Raji (cell line): ENCODE data around the gene OSBPL7.

ENCODE experiments used
- POLR2A ChIP-seq: IDR thresholded peaks from 2 replicates; pipeline ENCODE4 v1.6.1; 2011; ENCODE audit warnings: low read depth, low read length, control low read depth; ENCODE audit not compliant: insufficient read depth

Gene OSBPL7

DNA sequence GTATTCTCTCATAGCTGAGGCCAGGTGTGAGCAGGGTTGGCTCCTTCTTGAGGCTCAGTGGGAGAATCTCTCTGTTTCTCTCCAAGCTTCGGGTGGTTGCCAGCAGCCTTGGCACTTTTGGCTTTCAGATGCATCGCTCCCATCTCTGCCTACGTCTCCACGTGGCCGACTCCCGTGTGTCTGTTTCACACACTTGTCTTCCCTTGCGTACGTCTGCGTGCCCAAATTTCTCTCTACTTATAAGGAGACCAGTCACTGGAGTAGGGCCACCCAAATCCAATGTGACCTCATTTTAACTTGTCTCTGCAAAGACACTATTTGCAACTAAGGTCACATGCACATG lies 14.7 kb downstream of the OSBPL7 start:
- no peak for TF ChIP-seq POLR2A

DNA sequence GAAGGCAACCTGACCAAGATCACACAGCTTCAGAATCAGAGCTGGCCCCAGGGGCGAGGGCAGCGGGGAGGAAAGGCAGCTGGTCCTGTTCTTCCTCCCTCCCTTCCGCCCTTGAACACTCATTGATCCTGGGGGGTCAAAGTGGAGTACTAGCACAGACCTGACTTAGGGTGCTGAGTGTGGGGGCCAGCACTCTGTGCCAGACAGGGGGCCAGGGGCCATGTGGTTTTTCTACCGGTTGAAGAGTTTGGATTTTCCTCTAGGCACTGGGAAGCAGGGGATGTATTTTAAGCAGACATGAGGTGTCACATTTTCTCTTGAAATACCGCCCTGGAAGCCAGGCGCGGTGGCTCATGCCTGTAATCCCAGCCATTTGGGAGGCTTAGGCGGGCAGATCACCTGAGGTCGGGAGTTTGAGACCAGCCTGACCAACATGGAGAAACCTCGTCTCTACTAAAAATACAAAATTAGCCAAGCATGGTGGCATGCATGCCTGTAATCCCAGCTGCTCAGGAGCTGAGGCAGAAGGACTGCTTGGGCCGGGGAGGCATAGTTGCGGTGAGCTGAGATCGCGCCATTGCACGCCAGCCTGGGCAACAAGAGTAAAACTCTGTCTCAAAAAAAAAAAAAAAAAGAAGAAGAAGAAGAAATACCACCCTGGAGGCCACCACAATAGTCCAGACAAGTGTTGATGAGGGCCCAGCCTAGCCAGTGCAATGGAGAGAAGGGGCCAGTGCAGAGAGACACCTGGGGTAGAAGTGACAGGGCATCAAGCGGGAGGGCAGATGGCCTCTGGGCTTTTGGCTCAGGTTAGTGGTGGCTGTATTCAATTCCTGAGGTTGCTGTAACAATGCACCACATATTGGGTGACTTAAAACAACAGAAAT lies 15.3 kb downstream of the OSBPL7 start:
- TF ChIP-seq POLR2A: no peak

DNA sequence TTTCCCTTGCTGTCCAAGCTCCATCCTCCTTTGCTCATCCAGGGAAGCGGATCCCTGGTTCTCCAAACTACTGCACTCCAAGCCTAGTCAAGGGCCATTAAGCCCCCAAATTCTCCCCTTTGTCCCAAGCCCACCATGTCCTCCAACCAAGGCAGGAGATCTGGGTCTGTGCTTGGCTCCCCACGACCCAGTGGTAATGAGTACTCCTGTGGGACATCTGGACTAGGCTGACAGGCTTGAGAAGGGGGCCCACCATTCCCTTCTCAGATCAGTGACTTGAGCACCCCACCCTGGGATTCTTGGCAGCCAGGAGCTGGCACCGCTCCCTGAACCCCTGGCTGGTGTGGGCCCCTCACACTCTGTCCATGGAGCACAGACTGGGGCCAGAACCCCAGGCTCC lies 17.1 kb downstream of the OSBPL7 start:
- TF ChIP-seq POLR2A: no peak

GRCh38 chr17:47803751-47804150 lies 17.8 kb downstream of the OSBPL7 start:
- TF ChIP-seq POLR2A: no peak

GRCh38 chr17:47803201-47803600 lies 18.4 kb downstream of the OSBPL7 start:
- no peak for TF ChIP-seq POLR2A

DNA sequence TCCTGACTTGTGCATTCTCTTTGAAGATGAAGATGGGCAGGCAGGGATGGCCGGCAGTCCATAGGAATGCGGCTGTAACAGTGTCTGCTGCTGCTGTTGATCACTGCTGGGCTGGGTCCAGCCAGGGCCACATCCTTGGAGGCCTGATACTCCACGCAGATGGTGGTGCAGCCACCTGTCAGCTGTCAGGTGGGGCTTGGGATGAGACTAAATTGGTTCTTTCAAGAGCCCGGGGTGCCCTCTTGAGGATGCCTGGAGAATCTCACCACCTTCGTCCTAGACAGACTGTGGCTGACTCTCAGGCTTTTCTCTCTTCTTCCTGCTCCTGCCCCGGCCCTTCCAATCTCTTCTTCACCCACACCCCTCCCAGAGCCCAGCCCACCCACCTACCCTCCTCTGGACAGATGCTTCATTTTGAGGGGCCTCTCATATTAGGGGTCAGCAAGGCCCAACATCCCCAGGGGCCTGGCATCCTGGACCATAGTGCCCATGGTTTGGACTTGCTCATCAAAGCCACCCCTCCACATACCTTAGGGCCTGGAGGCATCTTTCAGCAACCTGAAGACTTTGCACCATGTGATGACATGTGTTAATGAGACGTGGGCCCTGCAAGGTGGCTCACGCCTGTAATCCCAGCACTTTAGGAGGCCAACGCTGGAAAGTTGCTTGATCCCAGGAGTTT lies 19.1 kb downstream of the OSBPL7 start:
- no peak for TF ChIP-seq POLR2A

- no peak for TF ChIP-seq POLR2A
These were observed 19.7 kb downstream of the OSBPL7 start for GRCh38 chr17:47801906-47802305.

DNA sequence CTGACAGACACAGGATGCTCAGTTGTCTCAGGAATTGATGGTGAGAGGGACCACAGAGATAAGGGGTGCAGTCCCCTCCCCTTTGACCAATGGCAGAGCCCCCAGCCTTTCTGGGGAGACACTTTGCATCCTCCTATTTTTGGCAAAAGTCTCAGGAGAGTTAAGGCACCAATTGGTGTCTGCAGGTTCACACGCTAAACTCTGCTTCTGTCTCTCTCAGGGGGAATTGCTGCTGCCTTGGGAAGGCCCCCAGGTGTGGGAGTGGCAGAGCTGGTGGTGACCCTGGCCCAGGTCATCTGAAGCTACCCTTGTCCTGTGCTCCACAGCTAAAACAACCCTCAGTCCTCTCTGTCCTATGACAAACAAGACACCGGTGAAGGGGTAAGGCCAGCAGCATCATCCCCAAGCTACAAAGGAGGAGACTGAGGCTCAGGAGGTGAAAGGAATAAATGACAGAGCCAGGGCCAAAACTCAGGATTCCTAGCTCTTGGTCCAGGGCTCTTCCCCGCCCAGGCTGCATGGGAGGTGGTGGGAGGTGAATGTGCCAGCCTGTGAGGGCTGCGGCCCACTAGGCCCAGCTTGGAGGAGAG lies 20.3 kb downstream of the OSBPL7 start:
- no peak for TF ChIP-seq POLR2A

- TF ChIP-seq POLR2A: no peak
These were observed 20.9 kb downstream of the OSBPL7 start for GRCh38 chr17:47800686-47801085.

DNA sequence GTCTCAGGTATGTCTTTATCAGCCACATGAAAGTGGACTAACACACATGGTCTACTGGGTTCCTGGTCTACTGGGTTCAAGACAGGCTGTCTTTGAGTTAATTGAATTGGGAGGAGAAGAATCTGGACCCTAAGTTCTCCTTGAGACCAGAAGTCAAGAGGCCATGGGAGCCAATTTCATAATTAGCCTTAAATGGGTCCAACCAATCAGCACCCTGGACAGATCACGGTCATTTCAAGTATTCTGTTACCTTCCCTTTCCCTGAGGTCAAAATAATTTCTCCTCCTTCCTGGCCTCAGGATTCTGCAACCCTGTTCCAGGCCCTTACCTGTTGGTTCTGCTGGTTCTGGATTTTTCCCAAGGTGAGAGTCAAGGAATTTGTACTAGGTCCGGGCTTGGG lies 23.8 kb downstream of the OSBPL7 start:
- no peak for TF ChIP-seq POLR2A

GRCh38 chr17:47792979-47793378 lies 28.6 kb downstream of the OSBPL7 start:
- no peak for TF ChIP-seq POLR2A

GRCh38 chr17:47792457-47792856 lies 29.1 kb downstream of the OSBPL7 start:
- TF ChIP-seq POLR2A: no peak

DNA sequence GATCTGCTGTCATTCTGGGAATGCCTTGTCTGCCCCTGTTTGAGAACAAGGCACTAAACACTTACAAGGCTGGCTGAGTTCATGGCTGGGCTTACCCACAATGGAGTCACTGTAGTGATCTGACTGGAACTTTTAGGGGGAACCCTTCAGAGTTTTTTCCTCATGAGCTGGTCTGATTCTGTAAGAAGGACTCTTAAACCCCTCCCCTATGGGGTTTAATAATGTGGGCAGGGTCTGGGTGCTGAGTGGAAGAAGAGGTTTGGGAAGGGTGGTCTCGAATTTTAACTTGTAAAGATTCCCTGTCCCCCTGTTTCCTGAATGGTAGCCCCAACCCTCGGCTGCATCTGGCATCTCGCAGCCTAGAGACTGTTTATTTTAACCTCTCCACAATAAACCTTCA lies 30.6 kb downstream of the OSBPL7 start:
- no peak for TF ChIP-seq POLR2A

- no peak for TF ChIP-seq POLR2A
These were observed 31.7 kb downstream of the OSBPL7 start for GRCh38 chr17:47789611-47790561.

- no peak for TF ChIP-seq POLR2A
These were observed 36.0 kb downstream of the OSBPL7 start for GRCh38 chr17:47785538-47786123.
